Muscle layer of colon (tissue), 2 donors: ENCODE results near the gene SCMH1.

Source experiments
- H3K27ac ChIP-seq: one replicate; pipeline ENCODE4 v1.7.0; 2013; ENCODE audit warnings: low read depth, mild to moderate bottlenecking, low read length, moderate library complexity
- H3K27me3 ChIP-seq, 2 donors: one replicate each; pipeline ENCODE4 v1.7.0; 2013; ENCODE audit warnings: low read length in 2 of 2, mild to moderate bottlenecking in 2 of 2; ENCODE audit not compliant: insufficient read depth in 2 of 2, control insufficient read depth in 1 of 2
- H3K36me3 ChIP-seq: one replicate; pipeline ENCODE4 v1.7.0; 2013; ENCODE audit warnings: mild to moderate bottlenecking, low read length; ENCODE audit not compliant: insufficient read depth
- H3K4me1 ChIP-seq: one replicate; pipeline ENCODE4 v1.7.0; 2013; ENCODE audit warnings: mild to moderate bottlenecking, low read length; ENCODE audit not compliant: insufficient read depth
- H3K4me3 ChIP-seq, 2 donors: one replicate each; pipeline ENCODE4 v1.7.0; 2013; ENCODE audit warnings: low read length in 2 of 2, low read depth in 1 of 2, mild to moderate bottlenecking in 1 of 2, moderate library complexity in 1 of 2
- H3K9ac ChIP-seq: one replicate; pipeline ENCODE4 v1.7.0; 2013; ENCODE audit warnings: low read length
- H3K9me3 ChIP-seq: one replicate; pipeline ENCODE4 v1.7.0; 2013; ENCODE audit warnings: mild to moderate bottlenecking, low read length
- donor health status: abdominal sarcoma.
- donor health status: Adenocarcinoma of cecum.

The SCMH1 gene

DNA sequence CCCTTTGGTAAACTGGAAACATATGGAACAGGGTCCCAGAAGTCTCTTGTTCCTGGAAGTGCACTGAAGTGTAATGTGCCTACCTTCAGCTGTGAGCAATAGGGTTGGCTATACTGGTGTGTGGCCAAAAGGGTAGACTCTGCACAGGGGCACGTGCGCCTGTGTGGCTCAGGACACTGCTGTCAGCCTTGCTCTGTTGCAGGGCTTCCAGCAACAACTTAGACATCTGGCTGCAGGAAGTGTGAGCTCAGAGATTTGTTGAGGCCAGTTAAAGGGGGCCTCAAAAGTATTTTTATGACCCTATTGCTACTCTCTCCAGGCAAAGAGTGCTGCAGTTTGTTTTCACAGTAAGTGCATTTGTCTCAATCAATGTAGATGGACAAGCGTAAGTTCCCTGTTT is 255.2 kb downstream of the SCMH1 start:
- Histone ChIP-seq H3K4me1 (peaks cover 48% of the 10 kb centered on the region), H3K4me3 (no peak overlapping the region), H3K27ac (no peak overlapping the region), H3K9me3 (no peaks in the 10 kb centered on the region), H3K27me3 (no peaks in the 10 kb centered on the region), H3K9ac (no peak overlapping the region), H3K36me3 (peaks cover 76% of the 10 kb centered on the region)

GRCh38 chr1:40986328-40986783 is 255.8 kb downstream of the SCMH1 start:
- Histone ChIP-seq H3K4me3 (no peak overlapping the region), H3K27ac (peak overlapping the region; percentile 12), H3K9me3 (no peaks in the 10 kb centered on the region), H3K36me3 (peaks cover 70% of the 10 kb centered on the region), H3K4me1 (peaks cover 54% of the 10 kb centered on the region), H3K9ac (no peak overlapping the region), H3K27me3 (no peaks in the 10 kb centered on the region)

DNA sequence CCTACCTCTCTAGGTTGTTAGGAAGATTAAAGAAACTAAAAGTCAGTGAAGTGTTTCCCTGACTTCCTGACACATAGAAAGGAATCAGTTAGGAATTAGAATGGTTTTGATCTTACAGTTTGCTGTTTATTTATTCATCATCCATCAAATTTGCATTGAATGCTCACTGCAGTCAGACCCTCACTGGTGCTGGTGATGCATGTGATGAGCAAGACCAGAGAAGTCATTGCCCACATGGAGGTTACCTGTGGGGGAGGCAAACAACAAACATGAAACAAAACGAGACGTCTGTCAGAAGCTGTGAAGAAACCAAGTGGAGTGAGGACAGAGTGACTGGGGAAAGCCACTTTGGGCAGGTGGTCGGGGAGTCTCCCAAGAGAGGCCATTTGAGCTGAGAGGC is 256.2 kb downstream of the SCMH1 start:
- H3K36me3 ChIP-seq = peaks cover 65% of the 10 kb centered on the region
- H3K27ac ChIP-seq = peak overlapping the region; percentile 12
- no peak overlapping the region for H3K9ac ChIP-seq
- H3K9me3 ChIP-seq = no peaks in the 10 kb centered on the region
- H3K4me3 ChIP-seq = no peak overlapping the region
- peaks cover 59% of the 10 kb centered on the region for H3K4me1 ChIP-seq
- no peaks in the 10 kb centered on the region for H3K27me3 ChIP-seq

- Histone ChIP-seq H3K4me3 (no peak overlapping the region), H3K9me3 (no peaks in the 10 kb centered on the region), H3K36me3 (peaks cover 58% of the 10 kb centered on the region), H3K27ac (peak overlapping the region; percentile 14), H3K4me1 (peaks cover 64% of the 10 kb centered on the region), H3K9ac (no peak overlapping the region), H3K27me3 (no peaks in the 10 kb centered on the region)
Observed at GRCh38 chr1:40985161-40985560, 256.9 kb downstream of the SCMH1 start.

DNA sequence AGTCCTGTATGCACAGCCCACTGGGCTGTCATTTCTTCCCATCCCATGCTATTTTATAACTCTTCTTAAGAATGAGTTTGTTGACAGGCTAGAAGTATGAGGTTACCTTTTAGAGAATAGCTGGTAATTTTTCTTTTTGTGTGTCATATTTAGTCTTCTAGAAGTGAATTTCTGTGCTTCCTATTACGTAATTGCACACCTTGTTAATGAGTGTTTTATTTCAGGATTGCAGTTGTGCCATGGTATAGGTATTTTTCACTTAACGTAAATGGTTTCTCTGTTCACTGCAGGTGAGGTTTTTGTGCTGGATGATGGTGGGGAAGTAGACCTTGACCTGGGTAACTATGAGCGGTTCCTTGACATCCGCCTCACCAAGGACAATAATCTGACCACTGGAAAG is 257.6 kb downstream of the SCMH1 start:
- Histone ChIP-seq H3K9me3 (no peaks in the 10 kb centered on the region), H3K4me1 (peaks cover 64% of the 10 kb centered on the region), H3K36me3 (peaks cover 52% of the 10 kb centered on the region), H3K9ac (no peak overlapping the region), H3K27me3 (no peaks in the 10 kb centered on the region), H3K4me3 (no peak overlapping the region), H3K27ac (peak overlapping the region; percentile 65)

GRCh38 chr1:40984066-40984465 is 258.0 kb downstream of the SCMH1 start:
- Histone ChIP-seq H3K36me3 (peaks cover 47% of the 10 kb centered on the region), H3K27ac (peak overlapping the region; percentile 65), H3K27me3 (no peaks in the 10 kb centered on the region), H3K9ac (peak overlapping the region; percentile 4), H3K9me3 (no peaks in the 10 kb centered on the region), H3K4me1 (peaks cover 66% of the 10 kb centered on the region), H3K4me3 (no peak overlapping the region)

DNA sequence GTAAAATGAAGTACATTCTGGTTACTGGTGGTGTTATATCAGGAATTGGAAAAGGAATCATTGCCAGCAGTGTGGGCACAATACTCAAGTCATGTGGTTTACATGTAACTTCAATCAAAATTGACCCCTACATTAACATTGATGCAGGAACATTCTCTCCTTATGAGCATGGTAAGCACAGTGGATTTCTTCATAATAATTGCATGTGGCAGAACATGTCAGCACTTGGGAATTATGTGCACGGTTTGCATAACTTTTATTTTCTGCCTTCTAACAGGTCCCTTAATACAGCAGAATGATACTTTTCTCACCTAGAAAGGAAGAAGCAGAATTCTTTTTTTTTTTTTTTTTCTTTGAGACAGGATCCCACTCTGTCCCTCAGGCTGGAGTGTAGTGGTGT is 258.8 kb downstream of the SCMH1 start:
- Histone ChIP-seq H3K9ac (peak overlapping the region; percentile 4), H3K4me3 (peak overlapping the region in 1 of 2 donors; percentile 8), H3K4me1 (peaks cover 69% of the 10 kb centered on the region), H3K9me3 (no peaks in the 10 kb centered on the region), H3K27me3 (no peaks in the 10 kb centered on the region), H3K36me3 (peaks cover 40% of the 10 kb centered on the region), H3K27ac (peak overlapping the region; percentile 65)

DNA sequence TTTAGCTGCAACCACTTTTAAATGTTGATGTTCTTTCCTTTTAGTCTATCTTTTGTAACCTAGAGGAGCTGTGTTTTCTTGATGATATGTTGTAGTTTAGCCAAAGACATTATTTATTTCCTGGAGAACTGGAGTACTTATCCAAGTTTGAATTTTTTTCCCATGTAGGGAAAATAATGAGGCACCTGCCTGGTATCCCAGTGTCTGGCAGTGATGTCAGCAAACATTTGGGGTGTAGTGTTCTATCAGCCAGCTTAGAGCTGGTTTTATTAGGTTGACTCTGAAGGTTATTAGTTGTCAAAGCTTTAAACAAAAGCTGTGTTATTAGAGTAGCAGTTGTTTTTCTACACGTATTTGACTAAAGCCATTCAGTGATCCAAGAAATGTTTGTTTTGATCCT is 259.4 kb downstream of the SCMH1 start:
- H3K27me3 ChIP-seq = no peaks in the 10 kb centered on the region
- H3K36me3 ChIP-seq = peaks cover 37% of the 10 kb centered on the region
- H3K9me3 ChIP-seq = no peaks in the 10 kb centered on the region
- H3K4me3 ChIP-seq = peak overlapping the region in 1 of 2 donors; percentile 8
- H3K9ac ChIP-seq = no peak overlapping the region
- H3K4me1 ChIP-seq = peaks cover 69% of the 10 kb centered on the region
- peak overlapping the region; percentile 65 for H3K27ac ChIP-seq

DNA sequence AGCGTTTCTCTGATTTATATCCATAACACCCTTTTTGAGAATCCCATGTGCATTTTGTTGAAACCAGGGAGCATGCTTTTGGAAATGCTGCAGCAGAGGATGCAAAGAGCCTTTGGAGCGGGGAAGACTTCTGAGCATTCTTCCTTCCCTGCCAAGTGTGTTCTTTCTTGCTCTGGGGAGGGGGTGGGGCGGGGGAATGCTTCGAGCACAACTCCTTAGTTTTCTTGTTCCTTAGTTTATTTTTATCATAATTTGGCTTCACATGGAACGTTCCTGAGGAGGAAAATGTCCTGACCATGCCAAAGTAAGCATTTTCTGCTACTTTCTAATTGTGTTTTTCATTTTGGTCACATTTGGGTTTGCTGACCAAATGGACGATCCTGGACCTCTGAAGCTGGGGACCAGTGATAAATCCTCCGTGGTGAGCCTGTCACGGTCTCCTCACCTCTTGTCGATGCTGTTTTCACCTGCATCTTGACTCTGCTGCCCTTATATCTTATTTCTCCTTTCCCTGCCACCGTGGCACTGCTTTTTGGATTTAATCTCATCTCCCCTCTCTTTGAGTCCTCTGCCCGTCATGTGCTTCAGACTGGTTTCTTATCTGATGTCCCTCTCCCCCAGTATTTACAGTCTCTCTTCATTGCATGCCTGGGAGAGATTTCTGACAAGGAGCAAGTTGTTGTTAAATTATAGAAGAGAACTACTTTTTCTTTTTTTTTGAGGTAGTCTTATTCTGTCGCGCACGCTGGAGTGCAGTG is 260.2 kb downstream of the SCMH1 start:
- no peaks in the 10 kb centered on the region for H3K27me3 ChIP-seq
- peak overlapping the region; percentile 71 for H3K9ac ChIP-seq
- peaks cover 29% of the 10 kb centered on the region for H3K36me3 ChIP-seq
- H3K4me3 ChIP-seq = peak overlapping the region; percentile 23 to 66
- H3K4me1 ChIP-seq = peaks cover 67% of the 10 kb centered on the region
- H3K9me3 ChIP-seq = no peaks in the 10 kb centered on the region
- peak overlapping the region; percentile 87 for H3K27ac ChIP-seq

DNA sequence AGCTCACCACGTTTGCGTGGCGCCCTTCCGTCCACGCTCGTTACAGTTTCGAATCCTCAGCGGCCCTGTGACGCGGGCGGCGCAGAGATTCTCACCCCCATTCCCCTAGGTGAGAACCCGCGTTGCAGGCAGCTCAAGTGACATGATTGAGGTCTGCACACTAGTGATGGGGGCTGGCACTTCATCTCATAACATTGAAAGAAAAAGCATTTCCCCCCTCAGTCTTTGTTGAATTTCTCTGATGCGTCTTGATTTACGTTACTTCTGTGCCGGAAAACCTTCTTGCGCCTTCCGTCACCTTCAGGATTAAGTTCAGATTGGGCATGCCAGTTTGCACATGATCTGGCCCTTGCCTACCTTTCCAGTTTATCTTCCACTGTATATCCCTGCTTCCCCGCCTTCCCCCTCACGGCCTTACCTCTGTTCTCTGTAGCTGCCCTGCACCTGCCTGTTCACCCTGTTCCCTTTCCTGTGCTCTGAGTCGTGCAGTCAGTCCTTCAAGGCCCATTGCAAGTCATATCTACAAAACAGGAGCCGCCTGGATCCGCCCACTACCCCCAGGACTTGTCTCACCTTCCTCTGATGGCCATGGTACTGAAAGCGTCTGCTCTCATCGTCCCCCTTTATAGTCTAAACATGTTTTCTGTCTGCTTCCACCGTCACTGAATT is 261.5 kb downstream of the SCMH1 start:
- peak overlapping the region; percentile 30 for H3K9ac ChIP-seq
- H3K4me3 ChIP-seq = peak overlapping the region; percentile 60 to 66
- H3K36me3 ChIP-seq = peaks cover 16% of the 10 kb centered on the region
- H3K27me3 ChIP-seq = no peaks in the 10 kb centered on the region
- peaks cover 56% of the 10 kb centered on the region for H3K4me1 ChIP-seq
- H3K9me3 ChIP-seq = no peaks in the 10 kb centered on the region
- H3K27ac ChIP-seq = peak overlapping the region; percentile 87

DNA sequence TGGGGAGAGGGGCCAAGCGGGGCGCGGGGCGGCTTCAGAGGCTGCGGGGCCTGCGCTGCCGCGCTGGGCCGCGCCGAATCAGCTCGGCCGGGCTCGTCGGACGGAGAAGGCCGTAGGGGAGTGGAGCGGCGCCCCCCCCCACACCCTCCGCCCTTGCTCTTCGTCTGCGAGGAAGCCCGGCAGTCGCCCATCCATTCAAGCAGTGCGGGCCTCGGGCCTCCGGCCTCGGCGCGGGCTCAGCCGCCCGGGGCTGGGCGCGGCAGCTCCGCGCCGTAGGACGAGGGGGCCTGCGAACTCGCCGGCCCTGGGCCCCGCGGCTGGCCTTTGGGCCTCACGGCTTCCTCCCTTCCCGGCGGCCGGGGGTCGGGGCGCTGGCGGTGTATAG is 262.0 kb downstream of the SCMH1 start:
- Histone ChIP-seq H3K27me3 (no peaks in the 10 kb centered on the region), H3K4me3 (peak overlapping the region; percentile 60 to 66), H3K27ac (peak overlapping the region; percentile 87), H3K36me3 (peaks cover 11% of the 10 kb centered on the region), H3K4me1 (peaks cover 51% of the 10 kb centered on the region), H3K9me3 (no peaks in the 10 kb centered on the region), H3K9ac (peak overlapping the region; percentile 30)
